Bronchial epithelial cell (primary cell): ENCODE results near the gene GZMA. TPM values are rescaled to one million over a fixed set of nuclear protein-coding genes. Genes with fewer than 3 reads are reported as not detected.
"Not testable (repeated sequence)": the region's sequence is repeated elsewhere in the genome, so short reads cannot be mapped to it uniquely, and the experiment has no call there.

Experiments
- DNase-seq: peaks from one replicate; pipeline ENCODE4 v3.0.0-alpha.2; 2010; ENCODE audit warnings: low read depth
- FAIRE-seq: peaks from 2 replicates; lab custom pipeline; 2011; peaks lifted over from hg19 to GRCh38; lab: Jason Lieb, UNC
- H3K27me3 ChIP-seq: 2 replicates; pipeline ENCODE4 v1.5.1; 2011; ENCODE audit warnings: low read length; ENCODE audit not compliant: control insufficient read depth, insufficient read depth
- H3K36me3 ChIP-seq: 2 replicates; pipeline ENCODE4 v1.5.1; 2011; ENCODE audit warnings: low read length; ENCODE audit not compliant: control insufficient read depth, insufficient read depth
- H3K4me3 ChIP-seq: 2 replicates; pipeline ENCODE4 v1.5.1; 2011; ENCODE audit warnings: mild to moderate bottlenecking, low read depth, low read length, control low read depth
- CTCF ChIP-seq: IDR thresholded peaks from 2 replicates; pipeline ENCODE4 v1.5.1; 2011; ENCODE audit warnings: mild to moderate bottlenecking, moderate library complexity, low read length, control low read depth, inconsistent platforms; ENCODE audit not compliant: insufficient read depth, severe bottlenecking
- total RNA-seq: library from RNA; depleted of rRNA; stranded (reverse); fragments of >200 nt; gene quantifications from 2 replicates; pipeline ENCODE4 v1.2.1, GENCODE V29; 2014

GZMA gene
- total RNA-seq, 1 donor from 2014 or later, result not detected

- TF ChIP-seq CTCF, result no peak
- FAIRE-seq (no peak), DNase-seq (no peak)
- Histone ChIP-seq H3K36me3 (no peaks in the 10 kb centered on the region), H3K27me3 (no peaks in the 10 kb centered on the region), H3K4me3 (no peak overlapping the region)
Observed at GRCh38 chr5:55081541-55081940, 20.9 kb upstream of the GZMA start.

GRCh38 chr5:55089301-55089700 lies 13.1 kb upstream of the GZMA start:
- H3K4me3 ChIP-seq, FAIRE-seq, H3K36me3 ChIP-seq, DNase-seq, H3K27me3 ChIP-seq: not testable (repeated sequence)

DNA sequence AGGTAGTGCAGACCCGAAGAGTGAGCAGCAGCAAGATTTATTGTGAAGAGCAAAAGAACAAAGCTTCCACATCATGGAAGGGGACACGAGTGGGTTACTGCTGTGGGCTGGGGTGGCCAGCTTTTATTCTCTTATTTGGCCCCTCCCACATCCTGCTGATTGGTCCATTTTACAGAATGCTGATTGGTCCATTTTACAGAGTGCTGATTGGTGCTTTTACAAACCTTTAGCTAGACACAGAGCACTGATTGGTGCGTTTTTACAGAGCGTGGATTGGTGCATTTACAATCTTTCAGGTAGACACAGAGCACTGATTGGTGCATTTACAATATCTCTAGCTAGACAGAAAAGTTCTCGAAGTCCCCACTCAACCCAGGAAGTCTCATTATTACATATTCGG lies 11.4 kb upstream of the GZMA start:
- DNase-seq, H3K36me3 ChIP-seq, H3K4me3 ChIP-seq, FAIRE-seq, H3K27me3 ChIP-seq: not testable (repeated sequence)

DNA sequence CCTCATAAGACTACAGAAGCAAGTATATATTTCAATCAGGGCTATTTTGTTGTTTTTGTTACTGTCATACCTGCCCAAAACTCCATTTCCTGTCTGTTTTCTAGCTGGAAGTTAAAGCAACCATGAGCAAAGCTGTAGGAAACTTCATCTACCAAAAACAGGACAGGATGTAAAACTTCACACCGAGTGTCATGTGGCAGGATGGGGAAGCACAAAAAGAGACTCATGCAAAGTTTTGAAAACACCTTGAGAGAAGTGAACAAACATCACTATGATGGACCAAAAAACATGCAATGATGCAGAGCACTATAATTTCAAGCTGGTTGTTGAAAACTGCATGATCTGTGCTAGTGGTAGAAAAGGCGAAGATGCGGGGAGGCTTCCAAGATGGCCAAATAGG lies 6.3 kb upstream of the GZMA start:
- no peak overlapping the region for H3K4me3 ChIP-seq
- FAIRE-seq, result no peak
- TF ChIP-seq CTCF, result no peak
- no peaks in the 10 kb centered on the region for H3K36me3 ChIP-seq
- peaks cover 2% of the 10 kb centered on the region for H3K27me3 ChIP-seq
- no peak for DNase-seq

DNA sequence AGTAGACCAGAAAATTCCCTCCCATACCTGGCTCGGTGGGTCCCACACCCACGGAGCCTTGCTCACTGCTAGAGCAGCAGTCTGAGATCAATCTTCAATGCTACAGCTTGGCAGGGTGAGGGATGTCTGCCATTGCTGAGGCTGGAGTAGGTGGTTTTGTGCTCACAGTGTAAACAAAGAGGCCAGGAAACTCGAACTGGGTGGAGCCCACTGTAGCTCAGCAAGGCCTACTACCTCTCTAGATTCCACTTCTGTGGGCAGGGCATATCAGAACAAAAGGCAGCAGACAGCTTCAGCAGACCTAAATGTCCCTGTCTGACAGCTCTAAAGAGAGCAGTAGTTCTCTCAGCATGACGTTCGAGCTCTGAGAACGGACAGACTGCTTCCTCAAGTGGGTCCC lies 5.6 kb upstream of the GZMA start:
- no peaks in the 10 kb centered on the region for H3K36me3 ChIP-seq
- H3K27me3 ChIP-seq, result peaks cover 2% of the 10 kb centered on the region
- FAIRE-seq (no peak), DNase-seq (no peak)
- no peak for TF ChIP-seq CTCF
- H3K4me3 ChIP-seq, result no peak overlapping the region

- not testable (repeated sequence) for H3K4me3 ChIP-seq, DNase-seq, H3K36me3 ChIP-seq, FAIRE-seq, H3K27me3 ChIP-seq
Observed at GRCh38 chr5:55101148-55101547, 1.3 kb upstream of the GZMA start.

DNA sequence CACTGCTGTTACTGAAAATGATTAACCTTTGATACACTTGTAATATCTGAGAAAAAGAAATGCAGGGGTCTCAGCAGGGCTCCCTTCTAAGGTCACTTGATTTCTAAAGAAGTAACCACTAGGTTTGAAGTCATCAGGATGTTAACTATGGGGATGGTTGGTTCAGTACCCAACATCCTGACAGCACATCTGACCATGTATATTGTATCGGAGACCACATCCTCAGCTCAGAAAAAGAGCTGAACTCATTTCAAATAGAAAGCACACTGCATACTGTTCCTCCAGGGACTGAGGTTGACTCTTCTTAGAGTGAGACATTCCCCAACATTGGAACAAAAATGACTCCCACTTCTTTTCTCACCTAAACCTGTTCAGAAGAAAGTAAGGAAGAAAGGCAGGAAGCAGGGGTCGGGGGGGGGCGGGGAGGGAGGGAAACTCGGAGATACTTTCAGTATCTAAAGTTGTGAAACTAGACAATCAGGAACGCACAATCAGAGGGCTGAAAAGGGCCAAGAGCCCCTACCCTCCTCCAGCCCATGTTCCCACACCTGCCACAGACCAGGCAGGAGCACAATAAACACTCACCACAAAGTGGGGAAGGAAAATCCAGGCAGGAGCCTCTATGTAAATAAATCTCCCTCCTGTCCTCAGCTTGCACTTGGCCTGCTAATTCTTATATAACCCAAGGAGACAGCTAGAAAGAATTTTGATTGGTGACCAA lies 730 bp upstream of the GZMA start:
- DNase-seq, result no peak
- TF ChIP-seq CTCF, result no peak
- FAIRE-seq, result no peak
- no peaks in the 10 kb centered on the region for H3K36me3 ChIP-seq
- no peak overlapping the region for H3K4me3 ChIP-seq
- no peaks in the 10 kb centered on the region for H3K27me3 ChIP-seq
